Stomach (tissue), 4 donors: ENCODE data around the gene WNT2.

Experiments used
- EP300 ChIP-seq: sonication (generic); formaldehyde crosslinking; IDR thresholded peaks from one replicate; pipeline ENCODE4 v1.6.1; 2017; ENCODE audit warnings: antibody characterized with exemption
- POLR2A ChIP-seq, 4 donors: fragments of 450-650 bp; IDR thresholded peaks; one replicate each; pipeline ENCODE4 v1.6.1; 2016; ENCODE audit warnings: antibody characterized with exemption in 4 of 4, control low read depth in 2 of 4, mild to moderate bottlenecking in 1 of 4, moderate library complexity in 1 of 4
- POLR2AphosphoS5 ChIP-seq, 3 donors: sonication (generic); formaldehyde crosslinking; IDR thresholded peaks; one replicate each; pipeline ENCODE4 v1.6.1; 2016; ENCODE audit warnings: antibody characterized with exemption in 3 of 3
- TF ChIP-seq, protein P1 (sequence below), 7 experiments: fragments of 450-650 bp in 4 of 7; fragments of 200-600 bp in 3 of 7; sonication (generic) in 3 of 7; IDR thresholded peaks; one replicate each; pipeline ENCODE4 v1.5.1; 2016 to 2019; ENCODE audit warnings: antibody characterized with exemption in 7 of 7, control low read depth in 2 of 7, mild to moderate bottlenecking in 1 of 7

DNA sequence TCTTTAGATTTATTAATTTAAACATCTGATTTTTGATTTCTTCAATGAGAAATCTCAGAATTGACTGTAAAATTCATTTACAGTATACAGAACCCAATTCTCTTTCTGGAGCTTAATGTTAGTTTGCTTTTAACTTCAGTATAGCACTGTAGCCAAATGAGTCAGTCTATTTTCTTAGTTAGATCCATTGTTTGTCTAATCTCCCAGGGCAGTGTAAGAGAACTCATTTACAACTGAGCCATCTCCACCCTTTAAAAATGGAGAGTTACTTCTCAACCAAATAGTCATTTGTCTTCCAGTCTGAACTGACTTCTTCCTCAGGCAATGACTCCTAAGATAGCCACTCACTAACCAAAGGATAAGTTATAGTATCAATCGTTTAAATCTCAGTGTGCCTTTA lies 3.0 kb upstream of the WNT2 start:
- TF ChIP-seq POLR2AphosphoS5 (IDR thresholded peaks at IDR 0.05) (no peak), POLR2A (IDR thresholded peaks at IDR 0.05) (no peak), EP300 (no peak)
- TF ChIP-seq, protein P1, sequence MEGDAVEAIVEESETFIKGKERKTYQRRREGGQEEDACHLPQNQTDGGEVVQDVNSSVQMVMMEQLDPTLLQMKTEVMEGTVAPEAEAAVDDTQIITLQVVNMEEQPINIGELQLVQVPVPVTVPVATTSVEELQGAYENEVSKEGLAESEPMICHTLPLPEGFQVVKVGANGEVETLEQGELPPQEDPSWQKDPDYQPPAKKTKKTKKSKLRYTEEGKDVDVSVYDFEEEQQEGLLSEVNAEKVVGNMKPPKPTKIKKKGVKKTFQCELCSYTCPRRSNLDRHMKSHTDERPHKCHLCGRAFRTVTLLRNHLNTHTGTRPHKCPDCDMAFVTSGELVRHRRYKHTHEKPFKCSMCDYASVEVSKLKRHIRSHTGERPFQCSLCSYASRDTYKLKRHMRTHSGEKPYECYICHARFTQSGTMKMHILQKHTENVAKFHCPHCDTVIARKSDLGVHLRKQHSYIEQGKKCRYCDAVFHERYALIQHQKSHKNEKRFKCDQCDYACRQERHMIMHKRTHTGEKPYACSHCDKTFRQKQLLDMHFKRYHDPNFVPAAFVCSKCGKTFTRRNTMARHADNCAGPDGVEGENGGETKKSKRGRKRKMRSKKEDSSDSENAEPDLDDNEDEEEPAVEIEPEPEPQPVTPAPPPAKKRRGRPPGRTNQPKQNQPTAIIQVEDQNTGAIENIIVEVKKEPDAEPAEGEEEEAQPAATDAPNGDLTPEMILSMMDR (IDR thresholded peaks at IDR 0.05): no peak
